ENCODE measurements around the gene ACSBG1.
A peak's percentile ranks its signal among the peaks of the same experiment; 100 is the strongest.

Gene ACSBG1

GRCh38 chr15:78195735-78196201 is 38.6 kb downstream of the ACSBG1 start:
- H3K9me3 Mint-ChIP-seq: no peaks in the 10 kb centered on the region
- DNase-seq: peak; percentile 63
- no peaks in the 10 kb centered on the region for H3K36me3 Mint-ChIP-seq
- no peak overlapping the region for H3K4me3 Mint-ChIP-seq
- peaks cover 36% of the 10 kb centered on the region for H3K27me3 Mint-ChIP-seq
- H3K4me1 Mint-ChIP-seq: no peaks in the 10 kb centered on the region
- CTCF ChIA-PET: interaction anchor here (0.6 to 9.3 kb wide), 36 partner anchors 10 to 285 kb away, joined by 3 to 176 read pairs (median 7); partner anchors contain the start of genes CIB2, DNAJA4 and IDH3A
- H3K27ac Mint-ChIP-seq: no peak overlapping the region

- no peak for DNase-seq
- Mint-ChIP-seq H3K9me3 (no peaks in the 10 kb centered on the region), H3K36me3 (no peaks in the 10 kb centered on the region), H3K4me1 (no peaks in the 10 kb centered on the region), H3K27me3 (peaks cover 26% of the 10 kb centered on the region), H3K4me3 (no peak overlapping the region), H3K27ac (no peak overlapping the region)
- CTCF ChIA-PET: interaction anchor here (0.7 to 9.3 kb wide), 19 partner anchors 10 to 235 kb away, joined by 3 to 176 read pairs (median 11); partner anchors contain the start of genes CIB2 and IDH3A
These were observed 39.8 kb downstream of the ACSBG1 start for GRCh38 chr15:78194568-78194925.

GRCh38 chr15:78193731-78194567 is 40.4 kb downstream of the ACSBG1 start:
- peaks cover 24% of the 10 kb centered on the region for H3K27me3 Mint-ChIP-seq
- H3K4me3 Mint-ChIP-seq: no peak overlapping the region
- no peaks in the 10 kb centered on the region for H3K4me1 Mint-ChIP-seq
- no peaks in the 10 kb centered on the region for H3K36me3 Mint-ChIP-seq
- DNase-seq: no peak
- CTCF ChIA-PET: interaction anchor here (0.7 to 9.3 kb wide), 13 partner anchors 9 to 235 kb away, joined by 3 to 176 read pairs (median 18); partner anchors contain the start of genes CIB2 and IDH3A
- H3K9me3 Mint-ChIP-seq: no peaks in the 10 kb centered on the region
- H3K27ac Mint-ChIP-seq: no peak overlapping the region

- no peak overlapping the region for H3K27ac Mint-ChIP-seq
- H3K4me3 Mint-ChIP-seq: no peak overlapping the region
- H3K9me3 Mint-ChIP-seq: no peaks in the 10 kb centered on the region
- no peaks in the 10 kb centered on the region for H3K4me1 Mint-ChIP-seq
- H3K27me3 Mint-ChIP-seq: peaks cover 22% of the 10 kb centered on the region
- CTCF ChIA-PET: interaction anchor here (5.0 to 9.3 kb wide), 4 partner anchors 15 to 82 kb away, joined by 35 to 176 read pairs (median 91); partner anchors contain the start of gene CIB2
- DNase-seq: no peak
- no peaks in the 10 kb centered on the region for H3K36me3 Mint-ChIP-seq
These were observed 41.4 kb downstream of the ACSBG1 start for GRCh38 chr15:78192826-78193594.

- H3K36me3 Mint-ChIP-seq: peaks cover 1% of the 10 kb centered on the region
These were observed 51.5 kb downstream of the ACSBG1 start for GRCh38 chr15:78182821-78183220.

GRCh38 chr15:78182336-78182700 is 52.0 kb downstream of the ACSBG1 start:
- Mint-ChIP-seq H3K36me3 (peaks cover 1% of the 10 kb centered on the region), H3K9me3 (peaks cover 3% of the 10 kb centered on the region), H3K27me3 (peaks cover 27% of the 10 kb centered on the region), H3K4me3 (no peak overlapping the region), H3K4me1 (no peaks in the 10 kb centered on the region), H3K27ac (no peak overlapping the region)
- CTCF ChIA-PET: interaction anchor here (1.3 kb wide), 1 partner anchor 68 kb away, joined by 3 read pairs; no protein-coding TSS in a partner anchor
- DNase-seq: no peak

More at GRCh38 chr15:78182821-78183220, 51.5 kb downstream of the ACSBG1 start:
- H3K4me1 Mint-ChIP-seq: no peaks in the 10 kb centered on the region
- H3K27ac Mint-ChIP-seq: no peak overlapping the region
- H3K4me3 Mint-ChIP-seq: no peak overlapping the region
- CTCF ChIA-PET: interaction anchor here (1.3 to 4.1 kb wide), 2 partner anchors 12 to 69 kb away, joined by 3 to 17 read pairs; no protein-coding TSS in a partner anchor
- H3K27me3 Mint-ChIP-seq: peaks cover 23% of the 10 kb centered on the region
- DNase-seq: no peak
- peaks cover 3% of the 10 kb centered on the region for H3K9me3 Mint-ChIP-seq

GRCh38 chr15:78179906-78180305 is 54.5 kb downstream of the ACSBG1 start:
- no peaks in the 10 kb centered on the region for H3K36me3 Mint-ChIP-seq
- H3K27me3 Mint-ChIP-seq: peaks cover 22% of the 10 kb centered on the region
- no peak overlapping the region for H3K27ac Mint-ChIP-seq
- peaks cover 2% of the 10 kb centered on the region for H3K4me1 Mint-ChIP-seq
- H3K9me3 Mint-ChIP-seq: no peaks in the 10 kb centered on the region
- DNase-seq: no peak
- CTCF ChIA-PET: interaction anchor here (1.0 to 1.5 kb wide), 2 partner anchors 32 to 60 kb away, joined by 4 read pairs; no protein-coding TSS in a partner anchor
- H3K4me3 Mint-ChIP-seq: no peak overlapping the region

GRCh38 chr15:78179286-78179840 is 55.0 kb downstream of the ACSBG1 start:
- Mint-ChIP-seq H3K36me3 (peaks cover 2% of the 10 kb centered on the region), H3K4me3 (no peak overlapping the region), H3K4me1 (peaks cover 7% of the 10 kb centered on the region), H3K27me3 (peaks cover 18% of the 10 kb centered on the region), H3K9me3 (no peaks in the 10 kb centered on the region), H3K27ac (no peak overlapping the region)
- CTCF ChIA-PET: interaction anchor here (1.0 to 4.3 kb wide), 4 partner anchors 16 to 60 kb away, joined by 4 to 35 read pairs (median 11); partner anchors contain the start of gene CIB2
- no peak for DNase-seq

- Mint-ChIP-seq H3K27ac (no peak overlapping the region), H3K4me3 (no peak overlapping the region), H3K36me3 (peaks cover 10% of the 10 kb centered on the region), H3K4me1 (peaks cover 20% of the 10 kb centered on the region), H3K27me3 (peaks cover 18% of the 10 kb centered on the region), H3K9me3 (no peaks in the 10 kb centered on the region)
- CTCF ChIA-PET: interaction anchor here (0.6 to 4.3 kb wide), 15 partner anchors 13 to 313 kb away, joined by 3 to 35 read pairs (median 3); partner anchors contain the start of gene CIB2
- DNase-seq: no peak
These were observed 56.3 kb downstream of the ACSBG1 start for GRCh38 chr15:78178064-78178463.

GRCh38 chr15:78177447-78177873 is 56.9 kb downstream of the ACSBG1 start:
- Mint-ChIP-seq H3K4me3 (no peak overlapping the region), H3K4me1 (peaks cover 25% of the 10 kb centered on the region), H3K36me3 (peaks cover 15% of the 10 kb centered on the region), H3K27ac (no peak overlapping the region), H3K27me3 (peaks cover 18% of the 10 kb centered on the region), H3K9me3 (no peaks in the 10 kb centered on the region)
- CTCF ChIA-PET: interaction anchor here (0.7 to 4.3 kb wide), 16 partner anchors 12 to 211 kb away, joined by 3 to 35 read pairs (median 3); partner anchors contain the start of gene CIB2
- DNase-seq: peak; percentile 57

- Mint-ChIP-seq H3K36me3 (peaks cover 31% of the 10 kb centered on the region), H3K4me1 (peaks cover 38% of the 10 kb centered on the region), H3K9me3 (no peaks in the 10 kb centered on the region), H3K27ac (peak overlapping the region; percentile 1), H3K27me3 (peaks cover 15% of the 10 kb centered on the region), H3K4me3 (no peak overlapping the region)
- no peak for DNase-seq
- CTCF ChIA-PET: interaction anchor here (0.7 to 4.3 kb wide), 5 partner anchors 8 to 43 kb away, joined by 3 to 35 read pairs (median 4); no protein-coding TSS in a partner anchor
These were observed 59.0 kb downstream of the ACSBG1 start for GRCh38 chr15:78175330-78175729.

- Mint-ChIP-seq H3K36me3 (peaks cover 41% of the 10 kb centered on the region), H3K27me3 (peaks cover 15% of the 10 kb centered on the region), H3K9me3 (no peaks in the 10 kb centered on the region), H3K4me1 (peaks cover 43% of the 10 kb centered on the region), H3K4me3 (no peak overlapping the region), H3K27ac (no peak overlapping the region)
- CTCF ChIA-PET: interaction anchor here (0.7 to 3.6 kb wide), 4 partner anchors 9 to 47 kb away, joined by 3 to 16 read pairs (median 4); no protein-coding TSS in a partner anchor
- peak; percentile 32 for DNase-seq
These were observed 60.0 kb downstream of the ACSBG1 start for GRCh38 chr15:78174401-78174800.

- no peak overlapping the region for H3K4me3 Mint-ChIP-seq
- peaks cover 59% of the 10 kb centered on the region for H3K36me3 Mint-ChIP-seq
- CTCF ChIA-PET: interaction anchor here (0.7 to 3.6 kb wide), 5 partner anchors 23 to 64 kb away, joined by 3 to 16 read pairs (median 3); partner anchors contain the start of gene IDH3A
- H3K4me1 Mint-ChIP-seq: peaks cover 57% of the 10 kb centered on the region
- H3K27ac Mint-ChIP-seq: no peak overlapping the region
- no peak for DNase-seq
- peaks cover 3% of the 10 kb centered on the region for H3K27me3 Mint-ChIP-seq
- no peaks in the 10 kb centered on the region for H3K9me3 Mint-ChIP-seq
These were observed 62.4 kb downstream of the ACSBG1 start for GRCh38 chr15:78171864-78172472.

All from activated naive CD4-positive, alpha-beta T cell treated with anti-CD3 and anti-CD28 coated beads, Interleukin-2, amount 10 ng/mL, durations not matched to agents 7 days and 5 days (primary cell).